ENCODE results near the gene SLC22A16. TPM values are rescaled to one million over a fixed set of nuclear protein-coding genes. Genes with fewer than 3 reads are reported as not detected.

Gene SLC22A16
- total RNA-seq (2016; rRNA removed; fragmentation: Illumina TruSeq; extraction: Trizol) (not detected in 2 replicates), polyA plus RNA-seq (2011; rRNA removed) (0.04 and 0.16 TPM in 2 replicates), polyA minus RNA-seq (2011; rRNA and poly(A)+ RNA removed; ENCODE audit: low replicate concordance) (0.26 TPM in 1 of 2 replicates, not detected in the other), Bru-seq, nascent RNA (percentile 4 among the genes with signal in this experiment), BruChase-seq, experiment 1, labeled RNA remaining after a 6-hour chase (percentile 8 among the genes with signal in this experiment), BruChase-seq, experiment 2, labeled RNA remaining after a 2-hour chase (percentile 8 among the genes with signal in this experiment)
- total RNA-seq (2016; cell fraction: cytosol; rRNA removed; fragmentation: Illumina TruSeq; extraction: Trizol; ENCODE audit: low read depth) = not detected in 2 replicates
- total RNA-seq (2016; cell fraction: insoluble cytoplasmic fraction; rRNA removed; fragmentation: Illumina TruSeq; extraction: Trizol) = not detected in 2 replicates
- not detected in 2 replicates for total RNA-seq (2016; cell fraction: membrane; rRNA removed; fragmentation: Illumina TruSeq; extraction: Trizol)
- total RNA-seq (2016; cell fraction: nucleus; rRNA removed; fragmentation: Illumina TruSeq; extraction: Trizol) = not detected in 2 replicates
- polyA plus RNA-seq (2011; cell fraction: cytosol; rRNA removed) = 0.12 TPM in 2 replicates
- 0.16 and 0.26 TPM in 2 replicates for polyA plus RNA-seq (2011; cell fraction: nucleus; rRNA removed)
- polyA plus RNA-seq (2012) = 0.32 and 0.34 TPM in 2 replicates
- not detected in 2 replicates for polyA plus RNA-seq (2016; cell fraction: cytosol; fragmentation: Illumina TruSeq; extraction: Trizol; ENCODE audit: low read depth)
- not detected in 2 replicates for polyA plus RNA-seq (2016; cell fraction: insoluble cytoplasmic fraction; fragmentation: Illumina TruSeq; extraction: Trizol; ENCODE audit: low read depth)
- polyA plus RNA-seq (2016; cell fraction: membrane; fragmentation: Illumina TruSeq; extraction: Trizol; ENCODE audit: low read depth) = not detected in 2 replicates
- polyA plus RNA-seq (2016; cell fraction: nucleus; fragmentation: Illumina TruSeq; extraction: Trizol; ENCODE audit: insufficient read depth, low read depth) = not detected in 2 replicates
- polyA minus RNA-seq (2011; cell fraction: cytosol; rRNA and poly(A)+ RNA removed) = not detected in 2 replicates
- polyA minus RNA-seq (2011; cell fraction: nucleus; rRNA and poly(A)+ RNA removed) = not detected in 2 replicates
- long read RNA-seq, experiment 1 = 0 reads
- long read RNA-seq, experiment 2 = 0 reads

GRCh38 chr6:110476046-110476849 is at the start of gene SLC22A16:
Gene SLC22A16, minus strand, starts transcription at chr6:110476613. Its CDS starts 39 bp downstream, at chr6:110476574.
- ChIA-PET CTCF (ENCODE audit: low intra/inter-chr PET ratio, low total read pairs) (no interaction called here), POLR2A (no interaction called here)
- ATAC-seq (no peak), FAIRE-seq (no peak), DNase-seq (ENCODE audit: low spot score) (no peak)
- Histone ChIP-seq H3K36me3 (replicated peaks in 1 of 2; ENCODE audit: control insufficient read depth in 1 of 2, insufficient read depth in 2 of 2, low read length in 2 of 2) (no peaks in the 10 kb centered on the region), H3K9me3 (ENCODE audit: low read length) (no peaks in the 10 kb centered on the region), H3K27me3 (ENCODE audit: control insufficient read depth in 1 of 2, insufficient read depth in 2 of 2, low read length in 2 of 2) (peaks cover 1 to 6% of the 10 kb centered on the region in 2 experiments; a peak in 2 of 5 replicates), H3K27ac (ENCODE audit: extremely low read length, insufficient read depth, low read length) (no peak within 1 kb of the TSS), H3K9ac (ENCODE audit: insufficient read depth, low read depth, low read length) (no peak within 1 kb of the TSS), H3K4me1 (ENCODE audit: insufficient read depth, low read length) (no peaks in the 10 kb centered on the region), H3K79me2 (ENCODE audit: insufficient read depth, low read length) (no peaks in the 10 kb centered on the region), H4K20me1 (ENCODE audit: insufficient read depth, low read length) (no peaks in the 10 kb centered on the region), H3K4me3 (replicated peaks in 1 of 3; ENCODE audit: insufficient read depth in 1 of 3, low read depth in 2 of 3, low read length in 3 of 3) (no peak within 1 kb of the TSS), H3K4me2 (ENCODE audit: low read depth, low read length) (no peak within 1 kb of the TSS), H2AFZ (ENCODE audit: low read length) (no peak within 1 kb of the TSS)
- 84% methylated on average over 61 of the region's 85 CpGs for WGBS (ENCODE audit: low lambda C conversion rate)
- no TSS peak for BruUV-seq (replicated peaks)
- intact Hi-C loops (cut with micrococcal nuclease; ENCODE audit: unreplicated experiment) (no loop called here), in situ Hi-C loops (cut with HindIII; ENCODE audit: extremely low pct_ligation_motif_present, low pct_unique_long_range_greater_than_20kb) (no loop called here)
- TF ChIP-seq RAD21 (CRISPR knock-in tag; IDR thresholded peaks at IDR 0.05) (no peak), TAF1 (CRISPR knock-in tag; IDR thresholded peaks at IDR 0.05) (no peak), ZNF350 (CRISPR knock-in tag; IDR thresholded peaks at IDR 0.05; ENCODE audit: borderline replicate concordance, low read depth) (no peak), HBP1 (CRISPR knock-in tag; IDR thresholded peaks at IDR 0.05; ENCODE audit: low read depth) (no peak), ZNF773 (CRISPR knock-in tag; IDR thresholded peaks at IDR 0.05; ENCODE audit: borderline replicate concordance) (no peak)

All from HepG2 (cell line).